Urinary bladder (tissue), 4 donors: ENCODE data around the gene SRP14. TPM values are rescaled to one million over a fixed set of nuclear protein-coding genes. Genes with fewer than 3 reads are reported as not detected.
"Not testable (repeated sequence)": the region's sequence is repeated elsewhere in the genome, so short reads cannot be mapped to it uniquely, and the experiment has no call there.

Experiments
- DNase-seq: peaks from one replicate; pipeline ENCODE4 v3.0.0-alpha.2; 2015; ENCODE audit errors: extremely low spot score
- H3K27ac ChIP-seq: one replicate; pipeline ENCODE4 v1.5.1; 2013; ENCODE audit warnings: low read depth, mild to moderate bottlenecking, moderate library complexity
- H3K36me3 ChIP-seq: one replicate; pipeline ENCODE4 v1.6.1; 2013; ENCODE audit warnings: mild to moderate bottlenecking, moderate library complexity; ENCODE audit not compliant: insufficient read depth
- H3K4me1 ChIP-seq: one replicate; pipeline ENCODE4 v1.6.1; 2013; ENCODE audit warnings: mild to moderate bottlenecking, moderate library complexity; ENCODE audit not compliant: insufficient read depth
- H3K4me3 ChIP-seq: one replicate; pipeline ENCODE4 v1.5.1; 2013; ENCODE audit warnings: low read depth, low read length
- WGBS: extraction: QIAGEN DNeasy Blood & Tissue Kit; methylation state at CpG from one replicate; pipeline ENCODE4 v1.1.7; 2013; 5-methylcytosine and 5-hydroxymethylcytosine counted together
- polyA plus RNA-seq: library from polyadenylated mRNA; stranded (reverse); fragments of 200-250 nt; gene quantifications from one replicate; pipeline ENCODE4 v1.2.3, GENCODE V29; 2013
- total RNA-seq: library from RNA; depleted of rRNA; stranded (reverse); fragments of >200 nt; gene quantifications from one replicate; pipeline ENCODE4 v1.2.3, GENCODE V29; 2014
- donor health status: healthy with polysubstance abuse.
- donor health status: healthy.

The SRP14 gene
- total and polyA plus RNA-seq, 2 donors: 115 to 362 TPM

- no peak for DNase-seq
- 38% methylated on average over 3 of the region's 3 CpGs for WGBS
- H3K36me3 ChIP-seq: peaks cover 5% of the 10 kb centered on the region
- no peak overlapping the region for H3K27ac ChIP-seq
- H3K4me1 ChIP-seq: no peaks in the 10 kb centered on the region
- peak overlapping the region; percentile 62 for H3K4me3 ChIP-seq
Observed at GRCh38 chr15:40037721-40038120, 1.3 kb downstream of the SRP14 start.

GRCh38 chr15:40035182-40035581, 3.8 kb downstream of the SRP14 start:
- H3K36me3 ChIP-seq, H3K4me3 ChIP-seq, DNase-seq, H3K27ac ChIP-seq, H3K4me1 ChIP-seq: not testable (repeated sequence)
- WGBS: 95% methylated on average over 1 of the region's 1 CpG

- H3K36me3 ChIP-seq: peaks cover 5% of the 10 kb centered on the region
Observed at GRCh38 chr15:40034186-40034946, 4.6 kb downstream of the SRP14 start.

GRCh38 chr15:40032125-40032839, 6.7 kb downstream of the SRP14 start:
- Histone ChIP-seq H3K4me3 (no peak overlapping the region), H3K27ac (no peak overlapping the region), H3K36me3 (peaks cover 7% of the 10 kb centered on the region), H3K4me1 (no peaks in the 10 kb centered on the region)
- WGBS: 78% methylated on average over 6 of the region's 6 CpGs
- no peak for DNase-seq

More at GRCh38 chr15:40034186-40034946, 4.6 kb downstream of the SRP14 start:
- Histone ChIP-seq H3K27ac (no peak overlapping the region), H3K4me3 (no peak overlapping the region), H3K4me1 (no peaks in the 10 kb centered on the region)
- DNase-seq: no peak
- 80% methylated on average over 3 of the region's 3 CpGs for WGBS

DNA sequence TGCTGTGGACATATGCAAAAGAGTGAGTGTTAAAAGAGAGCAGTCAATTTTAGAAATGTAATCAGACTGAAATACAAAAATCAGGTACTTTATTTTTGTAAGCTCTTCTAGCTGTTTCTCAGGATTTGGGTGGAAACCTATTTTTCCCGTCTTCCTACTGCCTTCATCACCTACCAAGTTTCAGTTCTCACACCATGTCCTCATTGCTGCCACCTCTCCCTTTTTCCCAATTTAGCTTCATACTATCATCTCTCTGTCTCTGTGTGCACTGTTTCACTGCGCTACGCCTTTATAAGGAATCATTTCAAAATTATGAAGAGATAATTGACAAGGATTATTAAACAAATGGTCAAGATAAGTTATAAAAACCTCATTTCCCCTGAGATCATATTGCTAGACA, 7.7 kb downstream of the SRP14 start:
- no peak overlapping the region for H3K4me3 ChIP-seq
- no peaks in the 10 kb centered on the region for H3K4me1 ChIP-seq
- WGBS: 91% methylated on average over 3 of the region's 3 CpGs
- DNase-seq: no peak
- peaks cover 7% of the 10 kb centered on the region for H3K36me3 ChIP-seq
- H3K27ac ChIP-seq: no peak overlapping the region

DNA sequence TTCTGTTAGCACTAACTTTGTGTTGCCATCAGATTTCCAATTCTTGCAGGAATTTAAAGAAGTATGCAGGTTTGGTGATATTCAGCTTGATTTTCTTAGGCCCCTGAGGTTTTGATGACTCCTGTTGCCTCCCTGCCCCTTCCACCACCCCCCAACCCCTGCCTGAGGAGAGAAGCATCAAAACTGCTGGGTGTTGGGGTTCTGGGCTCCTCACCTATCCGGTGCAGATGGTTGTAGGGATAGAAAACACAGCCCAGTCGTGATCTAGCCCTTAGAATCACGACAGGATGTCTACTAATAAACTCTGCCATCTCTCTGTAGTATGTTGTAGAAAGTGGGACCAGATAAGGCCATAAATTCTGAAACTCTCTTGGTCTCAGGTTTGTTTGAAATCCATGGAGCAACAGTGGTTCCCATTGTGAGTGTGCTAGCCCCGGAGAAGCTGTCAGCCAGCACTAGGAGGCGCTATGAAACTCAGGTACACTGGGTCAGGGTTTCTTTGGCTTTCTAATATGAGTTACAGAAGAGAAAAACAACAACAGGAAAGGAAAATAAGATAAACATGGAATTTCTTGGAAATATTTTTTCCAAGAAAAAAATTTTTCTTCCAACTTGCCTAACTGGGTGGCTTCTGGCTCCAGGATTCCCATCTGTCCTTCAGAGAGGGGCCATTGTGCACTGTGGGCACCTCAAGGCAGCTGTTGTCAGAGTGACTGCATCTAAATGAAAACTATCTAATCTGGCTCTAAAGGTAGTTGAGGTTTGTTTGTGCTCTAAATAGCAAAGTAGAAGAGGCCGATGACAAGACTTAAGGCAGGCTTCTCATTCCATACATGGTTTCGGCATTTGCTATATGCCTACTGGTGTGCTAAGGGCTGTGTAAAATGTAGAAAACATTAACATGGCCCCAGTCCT, 8.7 kb downstream of the SRP14 start:
- Histone ChIP-seq H3K4me3 (no peak overlapping the region), H3K36me3 (peaks cover 10% of the 10 kb centered on the region), H3K4me1 (no peaks in the 10 kb centered on the region), H3K27ac (peak overlapping the region; percentile 28)
- 67% methylated on average over 7 of the region's 7 CpGs for WGBS
- no peak for DNase-seq

- no peak for DNase-seq
- Histone ChIP-seq H3K36me3 (peaks cover 6% of the 10 kb centered on the region), H3K27ac (no peak overlapping the region), H3K4me3 (no peak overlapping the region), H3K4me1 (no peaks in the 10 kb centered on the region)
- 71% methylated on average over 3 of the region's 3 CpGs for WGBS
Observed at GRCh38 chr15:40028853-40029252, 10.1 kb downstream of the SRP14 start.

GRCh38 chr15:40028193-40028592, 10.8 kb downstream of the SRP14 start:
- 83% methylated on average over 3 of the region's 3 CpGs for WGBS
- no peak overlapping the region for H3K27ac ChIP-seq
- no peak overlapping the region for H3K4me3 ChIP-seq
- H3K4me1 ChIP-seq: no peaks in the 10 kb centered on the region
- DNase-seq: no peak
- peaks cover 6% of the 10 kb centered on the region for H3K36me3 ChIP-seq

DNA sequence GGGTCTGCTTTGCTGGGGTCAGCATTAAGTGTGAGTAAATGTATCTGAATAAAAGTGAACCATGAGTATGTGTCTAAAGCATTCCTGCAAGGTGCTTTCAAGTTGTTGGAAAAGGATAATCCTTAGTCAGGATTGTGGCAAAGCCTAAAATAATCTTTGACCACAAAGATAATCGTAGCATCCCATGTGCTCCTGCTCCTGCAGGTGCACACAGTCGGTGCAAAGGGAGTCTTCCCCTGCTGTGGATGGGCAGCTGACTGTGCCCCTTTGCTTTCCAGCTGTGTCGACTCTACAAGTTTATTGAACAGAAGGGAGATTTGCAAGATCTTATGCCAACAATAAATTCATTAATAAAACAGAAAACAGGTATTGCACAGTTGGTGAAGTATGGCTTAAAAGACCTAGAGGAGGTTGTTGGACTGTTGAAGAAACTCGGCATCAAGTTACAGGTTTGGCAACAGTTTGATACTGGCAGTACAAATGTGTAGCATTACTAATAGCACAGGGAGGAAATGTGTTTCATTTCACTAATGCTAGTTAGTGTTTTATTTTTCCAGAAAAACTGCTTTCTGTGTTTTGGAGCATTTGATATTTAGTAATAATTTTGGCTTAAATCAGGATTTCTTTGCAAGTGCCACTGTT, 22.6 kb downstream of the SRP14 start:
- DNase-seq: no peak
- H3K27ac ChIP-seq: no peak overlapping the region
- H3K4me3 ChIP-seq: no peak overlapping the region
- 78% methylated on average over 4 of the region's 4 CpGs for WGBS
- peaks cover 12% of the 10 kb centered on the region for H3K36me3 ChIP-seq
- no peaks in the 10 kb centered on the region for H3K4me1 ChIP-seq

DNA sequence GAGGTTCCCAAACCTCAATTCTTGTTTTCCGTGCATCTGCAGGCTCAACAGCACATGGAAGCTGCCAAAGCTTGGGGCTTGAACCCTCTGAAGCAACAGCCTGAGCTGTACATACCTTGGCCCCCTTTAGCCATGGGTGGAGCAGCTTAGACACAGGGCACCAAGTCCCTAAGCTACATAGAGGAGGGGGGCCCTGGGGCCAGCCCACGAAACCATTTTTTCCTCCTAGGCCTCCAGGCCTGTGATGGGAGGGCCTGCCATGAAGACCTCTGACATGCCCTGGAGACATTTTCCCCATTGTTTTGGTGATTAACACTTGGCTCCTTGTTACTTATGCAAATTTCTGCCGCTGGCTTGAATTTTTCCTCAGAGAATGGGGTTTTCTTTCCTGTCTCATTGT, 24.6 kb downstream of the SRP14 start:
- 95% methylated on average over 3 of the region's 3 CpGs for WGBS
- Histone ChIP-seq H3K4me1 (no peaks in the 10 kb centered on the region), H3K36me3 (peaks cover 5% of the 10 kb centered on the region), H3K27ac (no peak overlapping the region), H3K4me3 (no peak overlapping the region)
- no peak for DNase-seq

DNA sequence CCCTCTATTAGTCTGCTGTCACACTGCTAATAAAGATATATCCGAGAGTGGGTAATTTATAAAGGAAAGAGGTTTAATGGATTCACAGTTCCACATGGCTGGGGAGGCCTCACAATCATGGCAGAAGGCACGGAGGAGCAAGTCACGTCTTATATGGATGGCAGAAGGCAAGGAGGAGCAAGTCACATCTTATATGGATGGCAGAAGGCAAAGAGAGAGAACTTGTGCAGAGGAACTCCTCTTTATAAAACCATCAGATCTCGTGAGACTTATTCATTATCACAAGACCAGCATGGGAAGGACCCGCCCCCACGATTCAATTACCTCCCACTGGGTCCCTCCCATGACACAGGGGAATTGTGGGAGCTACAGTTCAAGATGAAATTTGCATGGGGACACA, 25.6 kb downstream of the SRP14 start:
- 96% methylated on average over 6 of the region's 6 CpGs for whole genome bisulfite sequencing
- H3K36me3 ChIP-seq: not testable (repeated sequence)

DNA sequence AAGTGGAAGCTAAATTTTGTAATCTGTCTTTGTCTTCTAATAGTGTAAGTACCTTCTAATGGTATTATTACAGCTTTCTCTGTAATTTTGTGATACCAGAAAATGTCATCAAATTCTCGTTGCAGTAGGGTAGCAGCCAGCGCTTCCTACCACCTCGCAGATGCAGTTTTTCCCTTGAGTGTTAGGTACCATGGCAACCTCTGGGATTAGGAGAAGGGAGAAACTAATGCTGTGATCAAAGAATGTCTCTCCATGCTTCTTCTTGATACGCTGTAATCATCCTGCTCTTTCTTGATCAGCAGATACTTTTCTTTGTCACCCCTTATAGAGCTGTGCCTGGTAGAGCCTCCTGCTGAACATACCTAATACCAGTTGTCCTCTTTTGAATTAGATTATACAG, 27.7 kb downstream of the SRP14 start:
- Histone ChIP-seq H3K27ac (no peak overlapping the region), H3K36me3 (peaks cover 8% of the 10 kb centered on the region), H3K4me3 (no peak overlapping the region), H3K4me1 (no peaks in the 10 kb centered on the region)
- no peak for DNase-seq
- 85% methylated on average over 4 of the region's 4 CpGs for WGBS

More for the DNA sequence above, 25.6 kb downstream of the SRP14 start:
- not testable (repeated sequence) for DNase-seq, H3K27ac ChIP-seq, H3K4me3 ChIP-seq, H3K4me1 ChIP-seq

GRCh38 chr15:40010686-40011085, 28.3 kb downstream of the SRP14 start:
- Histone ChIP-seq H3K4me1 (no peaks in the 10 kb centered on the region), H3K27ac (no peak overlapping the region), H3K36me3 (peaks cover 8% of the 10 kb centered on the region), H3K4me3 (no peak overlapping the region)
- WGBS: 87% methylated on average over 4 of the region's 4 CpGs
- no peak for DNase-seq
